HepG2 (cell line): ENCODE measurements around the gene SERINC2. TPM values are rescaled to one million over a fixed set of nuclear protein-coding genes. Genes with fewer than 3 reads are reported as not detected.
A peak's percentile ranks its signal among the peaks of the same experiment; 100 is the strongest.

Experiments used
- ATAC-seq: fragments of 200-7000 bp; cut with Tn5 transposase; 3 replicates; pipeline ENCODE4 v1.9.1; 2020; ENCODE audit warnings: mild to moderate bottlenecking, moderate library complexity
- BruUV-seq: library from RNA; stranded (reverse); fragments of 400-500 nt; replicated peaks from 2 replicates; lab custom pipeline; 2021; lab: Mats Ljungman, UMichigan
- CTCF ChIA-PET: fragments of 300-600 bp; formaldehyde crosslinking; extraction: SDS; loops from one replicate; lab custom pipeline; 2021; ENCODE audit warnings: low total read pairs, inconsistent platforms, low intra/inter-chr PET ratio; lab: Yijun Ruan, JAX
- POLR2A ChIA-PET: fragments of 350-600 bp; sonication (Branson Sonifier 250); formaldehyde crosslinking; loops from one replicate; lab custom pipeline; 2020; ENCODE audit warnings: antibody characterized with exemption, inconsistent platforms; lab: Yijun Ruan, JAX
- DNase-seq: peaks from one replicate; pipeline ENCODE4 v3.0.0-alpha.2; 2015; ENCODE audit warnings: low spot score
- FAIRE-seq: peaks from 3 replicates; lab custom pipeline; 2011; peaks lifted over from hg19 to GRCh38; lab: Jason Lieb, UNC
- H2AFZ ChIP-seq: one replicate; pipeline ENCODE4 v1.6.1; 2011; ENCODE audit warnings: low read length, inconsistent platforms
- H3K27ac ChIP-seq: fragments of 300-600 bp; 3 replicates; pipeline ENCODE4 v1.8.0; 2011; ENCODE audit warnings: mixed run types, mild to moderate bottlenecking, mixed read lengths, low read length, inconsistent platforms; ENCODE audit not compliant: insufficient read depth; ENCODE audit errors: extremely low read length
- H3K27me3 ChIP-seq, 2 experiments: fragments of 200-600 bp in 1 of 2; 2 replicates in 1 of 2; 3 replicates in 1 of 2; pipeline versions ENCODE4 v1.6.0 to v1.8.0; 2011; ENCODE audit warnings: low read length in 2 of 2, mild to moderate bottlenecking in 2 of 2, moderate library complexity in 2 of 2, inconsistent platforms in 1 of 2; ENCODE audit not compliant: insufficient read depth in 2 of 2, control insufficient read depth in 1 of 2
- H3K36me3 ChIP-seq, 2 experiments: fragments of 200-600 bp in 1 of 2; replicated peaks in 1 of 2; 2 replicates in 1 of 2; 3 replicates in 1 of 2; pipeline versions ENCODE4 v1.5.1 to v1.8.0; 2011; ENCODE audit warnings: low read length in 2 of 2, inconsistent platforms in 1 of 2; ENCODE audit not compliant: insufficient read depth in 2 of 2, control insufficient read depth in 1 of 2
- H3K4me1 ChIP-seq: 2 replicates; pipeline ENCODE4 v1.5.1; 2012; ENCODE audit warnings: low read length, inconsistent platforms; ENCODE audit not compliant: insufficient read depth
- H3K4me2 ChIP-seq: 2 replicates; pipeline ENCODE4 v1.6.0; 2011; ENCODE audit warnings: low read depth, low read length, inconsistent platforms
- H3K4me3 ChIP-seq, 3 experiments: fragments of 200-600 bp in 1 of 3; sonication (generic), shearing (Covaris generic) in 1 of 3; replicated peaks in 1 of 3; 2 replicates each; pipeline ENCODE4 v1.5.1; 2011 to 2016; ENCODE audit warnings: low read length in 3 of 3, inconsistent platforms in 2 of 3, low read depth in 2 of 3, mild to moderate bottlenecking in 2 of 3, control low read depth in 1 of 3, mixed read lengths in 1 of 3; ENCODE audit not compliant: insufficient read depth in 1 of 3
- H3K79me2 ChIP-seq: one replicate; pipeline ENCODE4 v1.6.1; 2011; ENCODE audit warnings: low read length, inconsistent platforms; ENCODE audit not compliant: insufficient read depth
- H3K9ac ChIP-seq: 2 replicates; pipeline ENCODE4 v1.6.0; 2011; ENCODE audit warnings: mild to moderate bottlenecking, low read depth, low read length, inconsistent platforms; ENCODE audit not compliant: insufficient read depth
- H3K9me3 ChIP-seq: 2 replicates; pipeline ENCODE4 v1.5.1; 2012; ENCODE audit warnings: mild to moderate bottlenecking, low read length
- H4K20me1 ChIP-seq: 2 replicates; pipeline ENCODE4 v1.6.0; 2011; ENCODE audit warnings: inconsistent platforms, mild to moderate bottlenecking, low read length, moderate library complexity; ENCODE audit not compliant: insufficient read depth
- AGO2 ChIP-seq: fragments of 200-400 bp; formaldehyde crosslinking; optimal IDR thresholded peaks from 2 replicates; pipeline ENCODE3; 2017; ENCODE audit warnings: mild to moderate bottlenecking, low read depth, low read length, moderate library complexity
- GLI4 ChIP-seq: sonication (generic); formaldehyde crosslinking; IDR thresholded peaks from 2 replicates; pipeline ENCODE4 v1.5.1; 2020; ENCODE audit warnings: missing genetic modification reagents, mild to moderate bottlenecking, moderate library complexity, borderline replicate concordance
- HNRNPL ChIP-seq: fragments of 200-400 bp; formaldehyde crosslinking; IDR thresholded peaks from 2 replicates; pipeline ENCODE4 v1.6.1; 2017; ENCODE audit warnings: mild to moderate bottlenecking, low read depth, low read length
- MBNL3 ChIP-seq: fragments of 250-450 bp; sonication (Bioruptor Pico); conservative IDR thresholded peaks from 2 replicates; pipeline ENCODE4 v1.8.0; 2022; ENCODE audit warnings: mild to moderate bottlenecking, inconsistent platforms
- PHF21A ChIP-seq: sonication (generic); formaldehyde crosslinking; IDR thresholded peaks from 2 replicates; pipeline ENCODE4 v1.5.0; 2020; ENCODE audit warnings: mild to moderate bottlenecking, missing genetic modification reagents
- POGZ ChIP-seq: sonication (generic); formaldehyde crosslinking; IDR thresholded peaks from 2 replicates; pipeline ENCODE4 v1.4.0; 2020; ENCODE audit warnings: mild to moderate bottlenecking, missing genetic modification reagents
- POLR2AphosphoS5 ChIP-seq: IDR thresholded peaks from 2 replicates; pipeline ENCODE4 v1.6.1; 2012; ENCODE audit warnings: low read depth, low read length
- SCMH1 ChIP-seq: sonication (generic); formaldehyde crosslinking; IDR thresholded peaks from 2 replicates; pipeline ENCODE4 v1.9.0; 2021; ENCODE audit warnings: missing genetic modification reagents, mild to moderate bottlenecking, borderline replicate concordance
- ZMYM3 ChIP-seq: sonication (generic); formaldehyde crosslinking; IDR thresholded peaks from 2 replicates; pipeline ENCODE4 v1.5.1; 2020; ENCODE audit warnings: mild to moderate bottlenecking, missing genetic modification reagents
- ZNF317 ChIP-seq: sonication (generic); formaldehyde crosslinking; IDR thresholded peaks from 2 replicates; pipeline ENCODE4 v1.5.0; 2020; ENCODE audit warnings: mild to moderate bottlenecking, missing genetic modification reagents
- ZNF333 ChIP-seq: sonication (generic); formaldehyde crosslinking; IDR thresholded peaks from 2 replicates; pipeline ENCODE4 v1.4.0; 2020; ENCODE audit warnings: mild to moderate bottlenecking, missing genetic modification reagents, borderline replicate concordance
- ZNF547 ChIP-seq: sonication (generic); formaldehyde crosslinking; IDR thresholded peaks from 2 replicates; pipeline ENCODE4 v1.5.1; 2020; ENCODE audit warnings: mild to moderate bottlenecking, missing genetic modification reagents
- ZNF572 ChIP-seq: sonication (generic); formaldehyde crosslinking; IDR thresholded peaks from 2 replicates; pipeline ENCODE4 v1.5.1; 2020; ENCODE audit warnings: mild to moderate bottlenecking, missing genetic modification reagents
- ZNF768 ChIP-seq: sonication (generic); formaldehyde crosslinking; IDR thresholded peaks from 2 replicates; pipeline ENCODE4 v1.4.0; 2020; ENCODE audit warnings: missing genetic modification reagents
- WGBS: methylation state at CpG from one replicate; pipeline ENCODE4 v1.1.6; 2017; ENCODE audit warnings: low lambda C conversion rate; 5-methylcytosine and 5-hydroxymethylcytosine counted together
- in situ Hi-C: cut with HindIII; loops from 2 replicates; pipeline ENCODE4 v1.10.0; 2017; ENCODE audit warnings: low pct_unique_long_range_greater_than_20kb; ENCODE audit not compliant: extremely low pct_ligation_motif_present
- intact Hi-C: fragments of 100-400 bp; cut with micrococcal nuclease; formaldehyde crosslinking; loops from one replicate; pipeline ENCODE4 v1.10.0; 2022; ENCODE audit not compliant: unreplicated experiment
- polyA plus RNA-seq, 8 experiments: library from polyadenylated mRNA; depleted of rRNA in 3 of 8; stranded (reverse) in 7 of 8; unstranded in 1 of 8; fragments of >200 nt; fragmentation: Illumina TruSeq in 4 of 8; extraction: Trizol in 4 of 8; gene quantifications; 2 replicates each; pipeline versions ENCODE4 v1.2.1 to v1.2.3, GENCODE V29; 2011 to 2016; ENCODE audit warnings: low read depth in 4 of 8, missing spikeins in 1 of 8, mixed read lengths in 1 of 8; ENCODE audit not compliant: insufficient read depth in 1 of 8
- total RNA-seq, 5 experiments: library from RNA; depleted of rRNA; stranded (reverse); fragments of >200 nt; fragmentation: Illumina TruSeq; extraction: Trizol; gene quantifications; 2 replicates each; pipeline ENCODE4 v1.2.3, GENCODE V29; 2016; ENCODE audit warnings: low read depth in 1 of 5
- TF ChIP-seq, protein P1 (sequence below): IDR thresholded peaks from 2 replicates; pipeline ENCODE4 v1.6.1; 2016; ENCODE audit warnings: mild to moderate bottlenecking, missing biosample characterization, missing genetic modification reagents
- TF ChIP-seq, protein P2 (sequence below): sonication (generic); formaldehyde crosslinking; IDR thresholded peaks from one replicate; pipeline ENCODE4 v1.5.1; 2020; ENCODE audit warnings: mild to moderate bottlenecking, missing genetic modification reagents; ENCODE audit errors: not compliant biosample characterization

The SERINC2 gene
- total and polyA plus RNA-seq, 2 of the 13 experiments (the other 11 are each of a cell fraction or from before 2014, with no cell fraction given): 4.8 to 126 TPM

DNA sequence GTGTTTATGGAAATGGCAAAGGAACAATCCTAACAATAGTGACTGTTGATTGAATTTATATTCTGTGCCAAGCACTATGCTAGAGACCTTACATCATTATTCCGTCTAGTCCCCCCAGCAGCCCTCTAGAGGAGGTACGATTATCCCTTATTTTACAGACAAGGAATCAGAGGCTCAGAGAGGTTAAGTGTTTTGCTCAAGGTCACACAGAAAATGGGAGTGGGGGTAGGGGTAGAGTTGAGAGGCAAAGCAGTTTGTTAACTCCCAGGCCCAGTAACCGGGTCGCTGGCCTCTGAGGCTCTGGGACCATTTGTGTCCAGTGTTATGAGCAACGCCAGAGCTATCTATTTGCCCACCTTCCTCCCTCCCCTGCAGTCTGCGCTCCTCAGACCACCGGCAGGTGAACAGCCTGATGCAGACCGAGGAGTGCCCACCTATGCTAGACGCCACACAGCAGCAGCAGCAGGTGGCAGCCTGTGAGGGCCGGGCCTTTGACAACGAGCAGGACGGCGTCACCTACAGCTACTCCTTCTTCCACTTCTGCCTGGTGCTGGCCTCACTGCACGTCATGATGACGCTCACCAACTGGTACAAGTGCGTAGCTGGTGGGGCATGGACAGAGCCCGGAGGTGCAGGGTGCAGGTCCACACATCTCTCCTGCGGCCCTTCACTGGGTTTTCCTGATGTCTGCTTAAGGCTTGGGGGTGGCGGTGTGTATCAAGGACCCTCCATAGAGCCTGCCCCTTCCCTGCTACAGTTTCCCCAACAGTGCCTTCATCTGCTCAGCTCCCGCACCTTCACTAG lies 19.8 kb downstream of the SERINC2 start:
- in situ Hi-C loops: no loop called here
- POLR2A ChIA-PET: interaction anchor here (1.1 to 2.3 kb wide), 3 partner anchors 10 to 116 kb away, joined by 4 to 16 read pairs (median 4); no protein-coding TSS in a partner anchor
- TF ChIP-seq AGO2 (peak; percentile 46), MBNL3 (CRISPR knock-in tag) (no peak), ZNF317 (CRISPR knock-in tag) (0 out of 2 replicates have a peak, but pooled peaks have one; percentile 9), ZNF547 (CRISPR knock-in tag) (peak; percentile 46; the same call in 1 of the 2 replicates), PHF21A (CRISPR knock-in tag) (no peak), POGZ (CRISPR knock-in tag) (peak; percentile 24; the same call in 1 of the 2 replicates), ZMYM3 (CRISPR knock-in tag) (peak; percentile 42; the same call in 1 of the 2 replicates), ZNF768 (peak; percentile 80), GLI4 (CRISPR knock-in tag) (0 out of 2 replicates have a peak, but pooled peaks have one; percentile 56), HNRNPL (peak; percentile 52; the same call in 1 of the 2 replicates), ZNF572 (CRISPR knock-in tag) (no peak), POLR2AphosphoS5 (peak; percentile 4; the same call in 1 of the 2 replicates), ZNF333 (CRISPR knock-in tag) (0 out of 2 replicates have a peak, but pooled peaks have one; percentile 6), SCMH1 (CRISPR knock-in tag) (no peak)
- TF ChIP-seq, protein P1, sequence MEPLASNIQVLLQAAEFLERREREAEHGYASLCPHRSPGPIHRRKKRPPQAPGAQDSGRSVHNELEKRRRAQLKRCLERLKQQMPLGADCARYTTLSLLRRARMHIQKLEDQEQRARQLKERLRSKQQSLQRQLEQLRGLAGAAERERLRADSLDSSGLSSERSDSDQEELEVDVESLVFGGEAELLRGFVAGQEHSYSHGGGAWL (CRISPR knock-in tag): no peak
- TF ChIP-seq, protein P2, sequence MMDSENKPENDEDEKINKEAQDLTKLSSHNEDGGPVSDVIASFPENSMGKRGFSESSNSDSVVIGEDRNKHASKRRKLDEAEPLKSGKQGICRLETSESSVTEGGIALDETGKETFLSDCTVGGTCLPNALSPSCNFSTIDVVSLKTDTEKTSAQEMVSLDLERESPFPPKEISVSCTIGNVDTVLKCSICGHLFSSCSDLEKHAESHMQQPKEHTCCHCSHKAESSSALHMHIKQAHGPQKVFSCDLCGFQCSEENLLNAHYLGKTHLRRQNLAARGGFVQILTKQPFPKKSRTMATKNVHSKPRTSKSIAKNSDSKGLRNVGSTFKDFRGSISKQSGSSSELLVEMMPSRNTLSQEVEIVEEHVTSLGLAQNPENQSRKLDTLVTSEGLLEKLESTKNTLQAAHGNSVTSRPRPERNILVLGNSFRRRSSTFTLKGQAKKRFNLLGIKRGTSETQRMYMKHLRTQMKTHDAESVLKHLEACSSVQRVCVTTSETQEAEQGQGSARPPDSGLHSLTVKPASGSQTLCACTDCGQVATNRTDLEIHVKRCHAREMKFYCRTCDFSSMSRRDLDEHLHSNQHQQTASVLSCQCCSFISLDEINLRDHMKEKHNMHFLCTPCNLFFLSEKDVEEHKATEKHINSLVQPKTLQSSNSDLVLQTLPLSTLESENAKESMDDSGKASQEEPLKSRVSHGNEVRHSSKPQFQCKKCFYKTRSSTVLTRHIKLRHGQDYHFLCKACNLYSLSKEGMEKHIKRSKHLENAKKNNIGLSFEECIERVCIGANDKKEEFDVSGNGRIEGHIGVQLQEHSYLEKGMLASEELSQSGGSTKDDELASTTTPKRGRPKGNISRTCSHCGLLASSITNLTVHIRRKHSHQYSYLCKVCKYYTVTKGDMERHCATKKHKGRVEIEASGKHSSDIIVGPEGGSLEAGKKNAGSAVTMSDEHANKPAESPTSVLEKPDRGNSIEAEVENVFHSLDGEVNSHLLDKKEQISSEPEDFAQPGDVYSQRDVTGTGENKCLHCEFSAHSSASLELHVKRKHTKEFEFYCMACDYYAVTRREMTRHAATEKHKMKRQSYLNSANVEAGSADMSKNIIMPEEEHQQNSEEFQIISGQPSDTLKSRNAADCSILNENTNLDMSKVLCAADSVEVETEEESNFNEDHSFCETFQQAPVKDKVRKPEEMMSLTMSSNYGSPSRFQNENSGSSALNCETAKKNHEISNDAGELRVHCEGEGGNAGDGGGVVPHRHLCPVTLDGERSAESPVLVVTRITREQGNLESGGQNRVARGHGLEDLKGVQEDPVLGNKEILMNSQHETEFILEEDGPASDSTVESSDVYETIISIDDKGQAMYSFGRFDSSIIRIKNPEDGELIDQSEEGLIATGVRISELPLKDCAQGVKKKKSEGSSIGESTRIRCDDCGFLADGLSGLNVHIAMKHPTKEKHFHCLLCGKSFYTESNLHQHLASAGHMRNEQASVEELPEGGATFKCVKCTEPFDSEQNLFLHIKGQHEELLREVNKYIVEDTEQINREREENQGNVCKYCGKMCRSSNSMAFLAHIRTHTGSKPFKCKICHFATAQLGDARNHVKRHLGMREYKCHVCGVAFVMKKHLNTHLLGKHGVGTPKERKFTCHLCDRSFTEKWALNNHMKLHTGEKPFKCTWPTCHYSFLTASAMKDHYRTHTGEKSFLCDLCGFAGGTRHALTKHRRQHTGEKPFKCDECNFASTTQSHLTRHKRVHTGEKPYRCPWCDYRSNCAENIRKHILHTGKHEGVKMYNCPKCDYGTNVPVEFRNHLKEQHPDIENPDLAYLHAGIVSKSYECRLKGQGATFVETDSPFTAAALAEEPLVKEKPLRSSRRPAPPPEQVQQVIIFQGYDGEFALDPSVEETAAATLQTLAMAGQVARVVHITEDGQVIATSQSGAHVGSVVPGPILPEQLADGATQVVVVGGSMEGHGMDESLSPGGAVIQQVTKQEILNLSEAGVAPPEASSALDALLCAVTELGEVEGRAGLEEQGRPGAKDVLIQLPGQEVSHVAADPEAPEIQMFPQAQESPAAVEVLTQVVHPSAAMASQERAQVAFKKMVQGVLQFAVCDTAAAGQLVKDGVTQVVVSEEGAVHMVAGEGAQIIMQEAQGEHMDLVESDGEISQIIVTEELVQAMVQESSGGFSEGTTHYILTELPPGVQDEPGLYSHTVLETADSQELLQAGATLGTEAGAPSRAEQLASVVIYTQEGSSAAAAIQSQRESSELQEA (CRISPR knock-in tag): peak; percentile 38

More for the DNA sequence above, 19.8 kb downstream of the SERINC2 start:
- Histone ChIP-seq H2AFZ (no peak overlapping the region), H4K20me1 (no peaks in the 10 kb centered on the region), H3K9me3 (no peaks in the 10 kb centered on the region), H3K4me1 (peaks cover 90% of the 10 kb centered on the region), H3K4me2 (no peak overlapping the region), H3K27me3 (no peaks in the 10 kb centered on the region), H3K4me3 (no peak overlapping the region), H3K79me2 (no peaks in the 10 kb centered on the region), H3K9ac (no peak overlapping the region), H3K36me3 (peaks cover 4 to 17% of the 10 kb centered on the region in 2 experiments; a peak in 3 of 5 replicates), H3K27ac (peak overlapping the region; percentile 76)
- 93% methylated on average over 16 of the region's 20 CpGs for whole genome bisulfite sequencing
- DNase-seq: no peak
- no peak for FAIRE-seq
- intact Hi-C loops: no loop called here
- CTCF ChIA-PET: no interaction called here
- ATAC-seq: no peak
- BruUV-seq: no TSS peak
